Right forelimb (tissue), 1 donor: Measurements from ENCODE around the gene DIPK1A.

Source experiments
- DNase-seq: peaks from one replicate; pipeline ENCODE4 v3.0.0-alpha.2; 2018

The DIPK1A gene

DNA sequence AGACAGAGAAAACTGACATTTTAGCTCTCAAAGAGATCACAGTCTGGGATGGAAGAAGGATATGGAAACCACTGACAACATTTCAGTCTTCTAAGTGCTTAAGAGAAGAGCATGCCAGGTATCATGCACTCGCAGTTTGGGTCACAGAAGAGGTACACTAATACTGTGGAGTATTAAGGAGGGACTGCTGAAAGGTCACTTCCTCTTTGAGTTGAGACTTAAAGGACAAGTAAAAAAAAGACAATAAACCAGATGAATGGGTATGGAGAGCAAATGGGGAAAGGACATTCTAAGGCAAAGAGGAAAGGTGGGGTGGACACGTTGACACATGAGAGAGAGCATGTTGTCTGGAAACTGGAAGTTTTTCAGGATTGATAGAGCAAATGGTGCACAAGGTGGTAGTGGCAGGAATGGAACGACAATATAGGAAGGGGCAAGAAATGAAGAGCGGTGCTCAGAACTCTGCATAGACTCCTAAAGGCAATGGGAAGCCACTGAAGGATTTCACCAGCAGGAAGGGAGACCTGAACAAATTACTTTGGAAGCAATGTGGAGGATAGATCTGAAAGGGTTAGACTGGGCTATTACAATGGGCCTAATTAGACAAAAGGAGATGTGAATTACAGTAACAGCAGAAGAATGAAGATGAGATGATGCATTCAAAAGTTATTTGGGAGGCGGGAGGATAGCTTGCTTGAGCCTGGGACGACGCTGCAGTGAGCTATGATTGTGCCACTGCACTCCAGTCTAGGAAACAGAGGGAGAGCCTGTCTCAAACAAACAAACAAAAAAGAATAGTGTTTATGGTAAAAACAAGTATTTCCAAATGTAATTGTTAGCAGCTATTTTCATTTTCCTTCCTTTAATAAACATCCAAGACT lies 11.1 kb downstream of the DIPK1A start:
- no peak for DNase-seq

DNA sequence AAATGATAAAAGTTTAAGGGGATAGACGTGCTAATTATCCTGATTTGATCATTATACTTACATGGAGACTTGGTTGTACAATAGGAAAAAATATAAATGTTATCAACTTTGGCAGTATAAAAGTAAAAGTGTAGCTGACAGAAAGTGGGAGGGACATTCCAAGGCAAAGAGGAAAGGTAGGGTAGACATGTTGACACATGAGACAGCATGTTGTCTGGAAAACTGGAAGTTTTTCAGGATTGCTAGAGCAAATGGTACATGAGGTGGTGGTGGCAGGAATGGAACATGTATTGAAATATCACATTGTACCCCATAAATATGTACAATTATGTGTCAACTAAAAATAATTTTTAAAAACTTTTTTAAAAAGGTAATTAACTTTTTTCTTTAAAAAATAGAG lies 13.2 kb downstream of the DIPK1A start:
- DNase-seq, result no peak

DNA sequence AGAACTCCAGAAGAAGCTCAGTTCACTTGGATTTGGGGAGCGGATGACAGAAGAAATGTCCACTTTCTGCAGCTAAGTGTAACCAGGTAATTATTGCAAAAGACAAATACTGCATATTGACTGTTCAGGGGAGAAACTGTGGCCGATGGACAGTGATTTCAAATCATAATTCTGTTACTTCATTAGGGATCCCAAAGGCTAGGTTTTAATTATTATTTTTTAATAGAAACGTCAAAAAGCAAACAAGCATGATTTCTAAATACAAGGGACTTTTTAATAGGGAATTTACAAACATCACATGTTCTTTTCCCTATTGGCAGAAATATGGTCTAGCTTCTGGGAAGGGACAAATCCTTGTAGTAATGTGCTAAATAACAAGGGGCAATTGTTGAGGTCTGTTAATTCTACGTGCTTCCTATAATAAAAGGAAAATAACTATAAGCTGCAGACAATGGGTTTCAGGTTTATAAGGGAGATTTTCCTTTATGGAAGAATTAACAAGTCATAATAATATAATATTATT lies 15.5 kb downstream of the DIPK1A start:
- no peak for DNase-seq

DNA sequence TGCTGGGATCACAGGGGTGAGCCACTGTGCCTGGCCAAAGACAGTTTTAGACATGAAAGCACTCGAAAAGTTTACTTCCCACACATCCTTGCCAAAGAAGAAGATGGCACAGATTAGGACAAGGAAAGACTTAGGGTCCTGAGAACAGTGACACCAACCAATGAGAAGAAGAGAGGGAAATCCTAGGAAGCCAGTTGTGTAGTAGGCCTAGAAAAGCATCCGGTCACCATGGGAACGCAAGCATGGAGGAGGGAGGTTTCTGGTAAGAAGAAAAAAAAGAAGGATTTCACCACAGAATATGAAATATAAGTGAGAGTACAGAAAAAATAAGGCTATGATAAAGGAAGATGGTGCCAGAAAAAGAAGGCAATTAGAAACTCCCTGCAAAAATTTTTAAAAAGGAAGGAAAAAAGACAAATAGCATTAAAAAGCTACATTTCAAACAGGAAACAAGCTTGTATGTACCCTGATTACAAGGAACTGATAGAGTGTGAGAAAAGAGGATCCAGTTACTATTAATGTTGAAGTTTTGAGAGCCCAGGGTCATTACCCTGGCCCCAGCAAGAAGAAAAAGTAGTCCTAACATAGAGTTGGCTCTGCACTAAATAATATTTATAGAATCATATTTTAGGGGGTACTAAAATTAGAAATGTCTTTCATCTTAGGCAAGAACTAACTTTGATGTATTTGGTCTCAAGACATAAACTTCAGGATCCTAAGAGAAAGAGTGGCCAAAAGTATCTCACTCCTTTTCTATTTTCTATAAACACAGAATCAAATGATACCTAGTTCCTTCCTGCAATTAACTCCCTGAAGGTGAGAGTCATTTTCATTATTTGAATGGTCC lies 16.1 kb downstream of the DIPK1A start:
- no peak for DNase-seq

DNA sequence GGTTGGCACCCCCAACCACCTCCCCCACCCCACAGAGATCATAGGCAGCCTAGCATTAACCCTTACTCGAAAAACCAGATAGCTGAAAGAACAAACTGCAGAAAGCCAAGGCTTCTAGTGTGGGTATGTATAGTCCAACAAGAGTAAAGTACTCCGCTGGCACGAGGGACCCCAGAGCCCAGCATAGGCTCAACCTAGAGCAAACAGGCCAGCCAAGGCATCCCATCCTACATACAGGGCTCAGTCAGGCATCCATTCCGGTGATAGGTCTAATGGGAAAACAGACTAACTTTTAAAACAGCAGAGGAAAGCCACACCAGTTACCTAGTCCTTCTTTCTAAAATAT lies 17.8 kb downstream of the DIPK1A start:
- no peak for DNase-seq

DNA sequence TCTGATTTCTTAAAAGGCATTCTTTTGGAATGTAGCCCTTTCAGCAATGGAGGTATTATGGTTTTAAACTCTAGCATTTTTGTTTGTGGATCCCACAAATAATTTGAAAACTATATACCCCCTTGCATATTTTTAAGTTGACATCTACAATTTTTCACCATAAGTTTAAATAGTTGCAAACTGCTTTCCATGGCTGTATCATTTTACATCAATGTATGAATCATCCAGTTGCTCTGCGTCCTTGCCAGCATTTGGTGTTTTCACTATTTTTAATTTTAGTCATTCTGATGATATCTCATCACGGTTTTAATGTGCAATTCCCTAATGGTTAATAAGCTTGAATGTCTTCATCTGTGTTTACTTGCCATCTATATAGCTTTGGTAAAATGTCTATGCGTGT lies 20.7 kb downstream of the DIPK1A start:
- no peak for DNase-seq

DNA sequence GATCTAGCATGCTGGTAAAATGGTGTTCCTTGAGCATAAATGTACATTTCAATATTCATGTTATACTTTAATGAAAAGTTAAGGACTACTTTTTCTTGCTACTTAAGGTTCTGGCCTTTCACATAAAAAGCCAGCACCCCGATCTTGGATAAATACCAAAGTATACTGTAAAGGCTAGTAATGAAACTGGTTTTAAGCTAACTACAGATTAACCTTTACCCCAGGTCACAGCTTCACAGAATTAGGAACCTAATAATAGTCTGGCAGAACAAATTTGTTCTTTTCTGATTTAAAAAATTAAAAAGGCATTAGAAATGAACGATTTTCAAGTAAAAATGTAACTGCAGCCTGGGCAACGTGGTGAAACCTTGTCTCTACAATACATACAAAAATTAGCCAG lies 23.5 kb downstream of the DIPK1A start:
- DNase-seq, result no peak

DNA sequence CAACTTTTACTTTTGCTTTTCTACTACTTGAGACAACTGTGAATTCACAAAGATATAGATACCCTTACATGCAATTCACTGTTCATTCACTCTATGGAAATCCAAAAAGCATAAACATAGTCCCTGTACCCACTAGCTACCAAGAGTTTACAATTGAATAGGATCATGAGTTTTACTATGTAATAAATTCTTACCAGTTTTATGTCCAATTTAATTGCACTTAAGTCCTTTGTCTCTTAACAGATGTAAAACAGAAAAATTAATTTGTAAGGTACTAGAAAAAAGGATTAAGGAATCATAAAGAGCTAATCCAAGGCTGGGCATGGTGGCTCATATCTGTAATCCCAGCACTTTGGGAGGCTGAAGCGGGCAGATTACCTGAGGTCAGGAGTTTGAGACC lies 24.4 kb downstream of the DIPK1A start:
- no peak for DNase-seq

DNA sequence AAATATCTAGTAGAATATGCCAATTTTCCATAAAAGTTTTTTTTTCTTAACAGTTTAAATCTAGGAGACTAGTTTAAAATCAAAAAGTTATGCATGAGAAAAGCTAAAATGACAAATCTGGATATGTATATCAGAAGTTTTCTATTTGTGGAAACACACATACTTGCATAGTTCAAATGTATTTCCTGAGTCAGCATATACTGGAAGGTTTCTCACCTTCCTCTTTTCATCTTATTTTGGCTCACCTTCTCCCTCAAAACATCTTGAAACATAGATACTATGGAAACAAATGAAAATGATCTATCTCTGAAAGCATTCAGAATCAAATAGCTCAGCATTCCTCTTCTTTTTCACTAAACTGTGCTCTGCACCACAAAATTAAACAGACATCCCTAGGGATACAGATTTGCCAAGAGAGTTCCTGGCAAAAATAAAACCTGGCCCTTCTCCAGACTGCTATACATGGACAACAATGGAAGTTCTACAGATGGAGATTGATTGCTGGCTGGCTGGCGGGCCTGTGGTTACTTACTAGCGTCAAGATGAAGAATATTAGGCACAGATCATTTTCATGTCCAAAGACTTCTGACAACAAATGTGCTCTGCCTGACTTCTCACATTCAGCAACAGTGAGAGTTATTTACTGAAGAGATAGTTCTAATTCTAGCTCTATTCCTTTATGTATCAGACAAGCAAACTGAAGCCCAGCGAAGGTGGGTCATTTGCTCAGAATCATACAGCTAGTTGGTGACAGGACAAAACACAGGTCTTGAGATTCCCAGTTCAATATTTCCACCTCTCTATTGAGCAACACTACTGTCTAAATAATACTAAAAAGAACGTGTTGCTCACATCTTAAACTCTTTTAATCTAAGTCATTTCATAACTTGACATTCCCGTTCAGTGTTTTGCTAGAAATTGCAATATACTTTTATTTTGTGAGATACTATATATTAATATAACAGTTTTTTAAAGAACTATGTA lies 26.6 kb downstream of the DIPK1A start:
- DNase-seq, result peak; percentile 76

DNA sequence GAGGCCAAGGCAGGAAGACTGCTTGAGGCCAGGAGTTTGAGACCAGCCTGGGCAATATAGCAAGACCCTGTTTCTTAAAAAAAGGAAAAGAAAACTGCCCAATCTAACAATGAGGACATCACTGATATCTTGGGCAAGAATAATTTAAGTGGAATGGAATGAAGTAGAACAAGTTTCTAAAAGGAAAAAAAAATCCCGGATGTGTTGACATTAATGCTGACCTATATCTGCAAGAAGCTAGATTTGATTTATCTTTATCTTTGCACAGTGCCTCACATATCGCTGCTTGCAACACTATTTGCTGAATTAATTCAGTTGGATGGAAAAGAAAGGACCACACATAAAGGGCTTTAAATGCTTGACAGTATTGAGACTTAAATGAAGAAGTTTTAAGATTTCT lies 27.8 kb downstream of the DIPK1A start:
- DNase-seq, result no peak

DNA sequence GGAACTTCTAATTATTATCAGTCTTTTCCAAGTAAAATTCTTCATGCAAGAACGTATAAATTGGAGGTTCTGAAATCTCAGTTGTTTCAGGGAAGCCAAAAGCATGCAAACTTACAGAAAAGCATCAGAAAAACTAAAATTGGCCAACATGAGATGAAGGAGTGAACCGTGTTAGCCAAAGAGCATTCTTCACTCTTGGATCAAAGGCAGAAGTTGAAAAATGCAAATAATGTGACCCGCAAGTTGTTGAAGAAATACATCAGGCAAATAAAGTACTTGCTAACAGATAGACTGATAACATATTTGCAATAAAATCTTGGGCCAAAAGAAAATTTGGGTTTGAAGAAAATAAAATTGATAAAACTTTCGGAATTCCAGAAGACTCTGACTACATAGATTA lies 29.6 kb downstream of the DIPK1A start:
- DNase-seq, result no peak

DNA sequence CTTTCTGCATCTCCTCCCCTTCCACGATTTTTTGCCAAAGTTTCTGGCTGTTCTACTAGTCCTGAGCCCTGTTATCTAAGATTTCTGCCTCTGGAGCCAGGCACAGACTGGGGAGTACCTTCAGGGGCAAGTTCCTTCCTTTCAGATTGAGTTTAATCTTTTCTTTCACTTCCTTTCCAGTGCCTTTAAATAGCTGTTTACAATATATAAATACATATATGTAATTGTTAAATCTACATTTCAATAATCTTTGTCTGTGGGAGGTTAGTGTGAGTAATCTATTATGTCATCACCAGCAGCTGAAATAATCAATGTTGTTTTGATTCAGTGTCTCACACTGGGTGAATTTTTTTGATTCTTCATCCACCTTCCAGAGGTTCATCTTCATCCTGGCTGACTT lies 31.8 kb downstream of the DIPK1A start:
- DNase-seq, result no peak

DNA sequence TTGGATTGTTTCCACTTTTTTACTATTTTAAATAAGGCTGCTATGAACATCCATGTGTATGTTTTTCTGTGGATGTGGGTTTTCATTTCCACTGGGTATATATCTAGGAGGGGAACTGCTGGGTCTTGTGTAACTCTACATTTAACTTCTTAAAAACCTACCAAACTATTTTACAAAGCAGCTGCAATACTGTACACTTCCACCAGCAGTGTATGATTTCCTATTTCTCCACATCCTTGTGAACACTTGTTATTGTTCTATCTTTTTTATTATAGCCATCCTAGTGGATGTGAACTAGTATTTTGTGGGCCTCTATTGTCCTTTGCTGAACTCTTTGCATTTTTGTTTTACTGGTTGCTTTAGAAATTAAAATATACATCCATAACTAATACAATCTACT lies 33.4 kb downstream of the DIPK1A start:
- no peak for DNase-seq

DNA sequence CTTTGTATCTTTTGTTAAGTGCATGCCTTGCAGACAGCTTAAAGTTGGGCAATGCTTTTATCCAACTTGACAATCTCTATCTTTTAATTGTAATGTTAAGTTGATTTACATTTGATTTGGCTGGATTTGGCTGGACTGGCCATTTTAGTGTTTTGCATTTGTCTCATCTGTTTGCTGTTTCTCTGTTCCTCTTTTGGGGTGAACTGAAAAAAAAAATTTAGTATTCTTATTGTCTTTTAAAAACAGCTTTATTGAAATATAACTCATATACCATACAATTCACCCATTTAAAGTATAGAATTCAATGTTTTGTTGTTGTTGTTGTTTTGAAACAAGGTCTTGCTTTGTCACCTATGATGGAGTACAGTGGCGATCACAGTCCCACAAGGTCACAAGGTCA lies 34.4 kb downstream of the DIPK1A start:
- DNase-seq, result no peak

DNA sequence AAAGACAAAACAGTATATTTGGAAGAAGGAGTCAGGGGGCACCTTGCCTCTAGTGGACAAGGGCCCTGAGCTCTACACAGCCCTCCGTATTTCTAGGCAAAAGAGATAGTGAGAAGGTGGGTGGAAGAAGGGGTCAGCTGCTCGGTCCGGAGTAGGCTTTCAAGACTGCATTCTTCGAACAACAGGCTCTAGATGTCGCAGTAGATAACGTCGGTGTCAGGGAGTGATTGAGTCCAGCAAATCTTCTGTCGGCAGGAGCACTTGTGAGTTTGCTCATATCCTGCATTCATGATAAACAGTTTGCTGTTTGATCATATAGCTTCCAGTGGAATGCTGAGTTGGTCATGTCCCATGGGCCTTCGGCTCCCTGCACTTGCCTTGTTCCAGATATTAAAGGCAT lies 36.8 kb downstream of the DIPK1A start:
- DNase-seq, result no peak

DNA sequence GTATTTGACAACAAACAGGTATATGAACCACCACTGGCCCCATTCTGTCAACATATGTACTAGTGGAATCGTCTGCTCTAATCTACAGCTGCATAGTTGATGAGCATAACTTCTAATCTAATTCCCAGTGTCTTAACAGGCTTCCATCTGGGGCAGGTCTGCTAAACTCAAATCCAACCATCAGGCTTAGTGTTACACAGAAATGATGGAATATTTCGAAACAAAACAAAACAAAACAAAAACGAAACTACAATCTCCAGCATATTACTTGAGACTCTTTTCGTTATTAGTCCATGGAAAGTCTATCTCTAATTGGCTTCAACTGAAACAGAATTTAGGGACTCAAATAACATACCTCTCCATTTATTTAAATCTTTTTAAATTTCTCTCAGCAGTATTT lies 37.6 kb downstream of the DIPK1A start:
- DNase-seq, result no peak

DNA sequence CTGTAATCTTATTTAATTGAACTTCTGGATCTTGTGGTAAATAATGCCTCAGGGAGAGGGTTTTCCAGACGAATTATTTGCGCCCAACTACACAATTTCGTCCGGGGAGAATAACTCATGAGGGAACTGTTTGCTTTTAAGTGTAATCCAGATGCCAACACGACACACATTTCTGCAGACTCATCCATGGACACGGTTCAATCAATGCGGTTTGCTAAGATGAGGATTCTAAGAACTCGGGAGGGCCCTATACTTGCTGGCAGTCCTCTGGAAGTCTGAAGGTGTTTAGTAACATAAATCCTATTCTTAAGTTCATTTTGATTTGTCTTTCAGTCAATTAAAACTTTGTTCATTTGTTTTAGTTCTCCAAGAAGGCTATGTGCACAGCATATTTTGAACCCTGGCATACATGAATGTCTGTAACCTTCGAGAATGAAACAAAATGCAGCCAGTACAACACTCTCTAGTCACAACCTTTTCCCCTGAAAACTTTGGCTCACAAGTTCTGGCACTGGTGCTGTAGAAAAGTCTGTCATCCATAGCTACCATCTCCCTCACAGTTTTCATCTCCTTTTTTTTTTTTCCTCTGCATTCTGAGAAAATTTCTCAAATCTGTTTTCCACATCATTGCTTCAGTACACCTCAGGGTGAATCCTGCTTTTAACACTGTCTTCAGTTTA lies 38.8 kb downstream of the DIPK1A start:
- no peak for DNase-seq

DNA sequence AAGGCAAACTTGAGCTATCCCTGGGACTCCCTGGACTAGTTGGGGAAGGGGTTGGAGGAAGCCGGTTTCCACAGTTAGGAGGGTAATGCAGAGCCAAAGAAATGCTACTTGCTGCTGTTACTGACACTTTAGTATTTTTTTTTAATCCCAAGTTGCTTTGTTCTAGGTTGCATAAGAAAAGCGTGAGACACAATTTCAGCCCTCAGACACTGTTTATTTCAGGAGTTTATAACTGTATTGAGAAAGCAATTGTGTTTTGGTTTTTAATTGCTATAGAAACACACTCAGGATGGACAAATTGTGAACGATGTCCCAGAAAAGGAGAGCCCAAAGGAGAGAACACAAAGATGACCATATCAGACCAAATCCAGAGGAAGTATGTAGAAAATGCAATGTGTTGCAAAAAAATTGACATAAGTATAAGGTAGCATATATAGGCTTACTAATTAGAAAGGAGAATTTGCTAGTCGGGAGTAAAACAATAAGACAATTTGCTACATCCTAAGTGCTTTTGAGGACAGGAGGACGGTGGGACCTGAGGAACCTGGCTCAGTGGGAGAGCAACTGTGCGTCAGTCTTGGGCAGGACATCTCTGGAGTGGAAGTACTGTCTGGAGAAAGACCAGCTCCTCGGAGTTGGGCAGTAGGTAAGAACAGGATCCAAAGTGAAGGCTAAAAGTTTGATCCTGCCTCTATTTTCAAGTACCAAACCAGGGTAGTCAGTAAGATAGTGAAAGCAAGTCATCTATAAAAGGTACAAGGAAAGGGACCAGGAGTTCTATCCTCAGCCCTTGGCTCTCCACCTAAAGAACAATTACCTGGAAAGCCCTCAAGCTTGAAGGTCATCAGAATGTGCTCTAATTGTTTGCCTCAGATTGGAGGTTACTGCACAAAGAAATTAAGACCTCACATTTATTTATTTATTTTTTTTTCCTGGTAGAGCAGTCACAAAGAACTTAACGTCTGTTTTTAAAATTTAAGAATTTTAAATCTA lies 39.9 kb downstream of the DIPK1A start:
- no peak for DNase-seq

DNA sequence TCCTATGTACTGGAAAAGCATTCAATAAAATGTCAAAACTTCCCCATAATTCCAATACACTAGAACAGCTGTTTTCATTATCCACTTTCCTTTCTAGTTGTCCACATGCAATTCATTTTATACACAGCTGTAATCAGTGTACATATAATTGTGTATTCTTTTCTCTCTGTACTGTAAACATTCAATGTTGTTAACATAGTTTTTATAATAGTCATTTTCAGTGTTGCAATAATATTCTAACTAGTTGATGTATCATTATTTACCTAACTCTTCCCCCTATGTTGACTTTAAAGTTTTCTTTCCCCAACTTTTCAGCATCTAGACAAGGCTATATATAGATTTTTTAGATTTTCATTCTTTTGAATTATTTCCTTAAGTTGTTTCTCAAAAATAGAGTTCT lies 44.4 kb downstream of the DIPK1A start:
- no peak for DNase-seq

DNA sequence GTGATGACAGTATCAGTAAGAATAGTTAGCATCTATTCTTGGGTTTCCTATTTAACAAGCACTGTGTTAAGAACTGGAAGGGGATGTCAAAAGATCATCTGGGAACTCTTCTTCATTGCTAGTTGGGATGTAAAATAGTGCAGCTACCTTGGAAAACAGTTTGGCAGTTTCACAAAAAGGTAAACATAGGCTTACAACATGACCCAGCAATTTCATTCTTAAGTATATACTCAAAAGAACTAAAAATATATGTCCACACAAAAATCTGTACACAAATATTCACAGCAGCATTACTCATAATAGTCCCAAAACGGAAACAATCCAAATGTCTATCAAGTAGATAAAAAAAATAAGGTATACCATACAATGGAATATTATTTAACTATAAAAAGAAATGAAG lies 45.7 kb downstream of the DIPK1A start:
- DNase-seq, result no peak
